Fibroblast of upper back skin (primary cell): ENCODE measurements around the gene IZUMO4.

Experiments used
- DNase-seq: peaks from one replicate; pipeline ENCODE4 v3.0.0-alpha.2; 2013

The IZUMO4 gene

DNA sequence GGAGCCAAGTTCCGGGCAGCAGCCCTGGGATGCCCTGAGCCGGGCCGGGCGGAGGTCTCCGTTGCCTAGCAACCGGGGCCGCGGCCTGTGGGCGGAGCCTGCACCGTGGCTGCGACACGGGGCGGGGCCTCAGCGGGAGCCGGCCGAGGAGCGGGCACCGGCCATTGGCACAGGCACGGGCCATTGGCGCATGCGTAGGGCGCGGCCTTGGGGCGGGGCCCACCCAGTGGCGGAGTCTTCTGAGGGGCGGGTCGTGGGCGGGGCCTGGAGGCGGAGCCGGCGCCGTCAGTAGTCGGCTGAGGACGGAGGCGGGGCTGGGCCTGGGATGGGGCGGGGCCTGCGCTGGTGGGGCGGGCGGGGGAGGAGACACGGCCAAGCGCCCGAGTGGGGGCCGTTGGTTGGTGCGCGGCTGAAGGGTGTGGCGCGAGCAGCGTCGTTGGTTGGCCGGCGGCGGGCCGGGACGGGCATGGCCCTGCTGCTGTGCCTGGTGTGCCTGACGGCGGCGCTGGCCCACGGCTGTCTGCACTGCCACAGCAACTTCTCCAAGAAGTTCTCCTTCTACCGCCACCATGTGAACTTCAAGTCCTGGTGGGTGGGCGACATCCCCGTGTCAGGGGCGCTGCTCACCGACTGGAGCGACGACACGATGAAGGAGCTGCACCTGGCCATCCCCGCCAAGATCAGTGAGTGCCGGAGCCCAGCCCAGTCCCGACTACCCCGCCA, at the start of gene IZUMO4:
IZUMO4 (plus strand) TSS at position 436 of the 723 bp plus-strand sequence; CDS start at position 467, 31 bp downstream.
- peak; percentile 96 for DNase-seq

DNA sequence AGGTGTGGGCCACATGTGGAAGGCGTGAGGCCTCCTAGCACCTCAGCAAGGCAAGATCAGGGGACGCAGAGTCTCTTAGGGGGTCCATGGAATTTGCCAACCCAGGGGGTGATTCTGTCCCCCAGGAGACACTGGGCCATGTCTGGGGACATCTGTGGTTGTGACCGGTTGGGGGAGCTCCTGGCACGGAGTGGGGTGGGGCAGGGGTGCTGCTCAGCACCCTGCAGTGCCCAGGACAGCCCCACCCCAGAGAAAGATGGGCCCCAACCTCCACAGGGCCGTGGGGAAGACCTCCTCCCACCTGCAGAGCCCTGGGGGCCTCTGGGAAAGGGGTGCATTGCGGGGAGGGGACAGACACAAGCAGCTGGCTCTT, 49.7 kb upstream of the IZUMO4 start:
- DNase-seq = no peak

GRCh38 chr19:2047449-2048103, 49.1 kb upstream of the IZUMO4 start:
- no peak for DNase-seq

- DNase-seq = no peak
Measured at GRCh38 chr19:2048104-2048958, 48.4 kb upstream of the IZUMO4 start.

DNA sequence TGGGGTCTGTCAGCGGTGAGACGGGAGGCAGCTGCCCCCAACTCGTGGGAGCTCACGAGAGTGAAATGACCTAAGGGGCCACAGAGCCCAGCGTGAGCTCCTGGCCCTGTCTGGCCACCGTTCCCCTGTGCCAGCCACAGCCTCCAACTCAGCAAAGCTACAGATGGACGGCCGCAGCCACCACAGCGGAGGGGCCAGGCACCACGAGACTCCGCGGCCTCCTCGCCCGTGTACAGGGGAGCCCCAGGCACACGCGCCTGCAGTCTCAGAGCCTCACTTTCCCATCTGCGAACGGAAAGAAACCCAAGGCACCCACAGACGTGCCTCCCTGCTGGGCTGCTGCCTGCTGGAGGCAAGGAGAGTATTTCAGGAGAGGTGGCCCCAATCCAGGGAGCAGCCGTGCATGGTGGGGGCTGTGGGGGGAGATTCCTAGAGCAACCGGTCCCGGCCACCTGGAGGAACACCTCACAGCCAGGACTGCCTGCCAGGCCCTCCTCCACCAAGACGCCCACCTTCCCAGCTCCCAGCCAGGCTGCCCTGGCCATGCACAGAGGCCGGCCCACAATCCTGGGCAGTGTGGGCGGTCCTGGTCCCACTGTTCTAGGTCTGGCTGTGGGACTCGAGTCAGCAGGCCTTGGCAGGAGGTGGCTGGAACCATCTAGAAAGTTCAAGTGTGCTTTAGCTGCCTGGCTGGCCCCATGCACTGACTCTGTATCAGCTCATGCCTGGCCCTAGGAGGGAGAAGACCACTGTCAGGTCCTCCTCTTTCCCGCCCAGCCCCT, 47.6 kb upstream of the IZUMO4 start:
- no peak for DNase-seq

DNA sequence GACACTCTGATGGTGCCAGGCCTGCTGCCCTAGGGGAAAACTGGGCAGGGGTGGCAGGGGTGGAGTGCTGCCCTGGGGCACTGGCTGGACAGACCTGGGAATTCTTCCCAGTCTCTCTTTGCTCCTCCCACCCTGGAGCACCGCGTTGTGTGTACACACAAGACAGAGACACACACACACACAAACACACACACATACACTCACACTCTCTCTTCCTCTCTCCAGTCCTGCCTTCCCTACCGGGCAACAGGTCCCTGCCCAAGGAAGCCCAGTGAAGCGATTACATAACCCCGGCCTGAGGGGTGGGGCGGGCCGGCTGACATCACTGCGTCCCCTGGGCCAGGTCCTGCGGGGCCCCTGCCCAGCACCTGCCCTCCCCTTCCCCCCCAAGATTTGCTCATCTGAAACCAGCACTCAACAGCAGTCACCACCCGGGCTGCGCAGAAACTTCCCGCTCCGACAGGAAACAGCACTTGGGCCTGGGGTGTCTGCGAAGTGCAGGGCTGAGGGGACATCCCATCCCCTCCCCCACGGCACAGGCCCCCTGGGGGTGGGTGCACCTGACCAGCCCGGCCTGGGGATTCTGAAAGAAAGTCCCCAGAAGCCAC, 46.9 kb upstream of the IZUMO4 start:
- DNase-seq = peak; percentile 39

DNA sequence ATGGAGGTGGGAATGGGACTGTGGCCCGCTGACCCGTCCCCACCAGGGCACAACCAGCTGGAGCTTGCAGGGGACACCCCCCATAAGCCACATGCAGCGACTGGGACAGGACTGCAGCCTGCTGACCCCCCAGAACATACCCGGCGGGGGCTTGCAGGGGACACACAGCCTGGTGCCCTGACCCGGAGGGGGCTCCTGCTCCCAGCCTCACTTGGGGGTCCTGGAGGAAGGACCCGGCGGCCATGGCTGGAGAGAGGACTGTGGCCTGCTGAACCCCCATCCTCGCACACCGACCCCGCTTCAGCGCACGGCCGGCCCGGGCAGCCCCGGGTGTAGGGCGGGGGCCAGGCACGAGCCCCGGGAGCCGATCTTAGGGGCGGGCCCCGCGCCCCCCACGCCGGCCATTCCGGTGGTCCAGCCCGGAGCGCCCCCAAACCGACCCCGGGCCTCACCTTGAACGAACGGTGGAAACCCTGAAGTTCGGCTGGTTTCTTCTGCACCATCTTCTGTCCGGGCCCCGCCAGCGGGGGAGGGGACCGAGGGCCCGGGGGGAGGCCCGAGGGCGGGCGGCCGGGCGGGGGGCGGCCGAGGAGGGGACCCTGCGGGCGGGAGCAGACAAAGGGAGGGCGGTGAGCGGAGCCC, 46.2 kb upstream of the IZUMO4 start:
- DNase-seq = no peak

GRCh38 chr19:2050991-2051772, 45.5 kb upstream of the IZUMO4 start, which contains the start of gene MKNK2:
Gene MKNK2, minus strand, starts transcription at chr19:2051244. Its CDS starts 393 bp downstream, at chr19:2050851.
- DNase-seq = peak; percentile 86

- DNase-seq = no peak
Measured at GRCh38 chr19:2051773-2052704, 44.7 kb upstream of the IZUMO4 start.

DNA sequence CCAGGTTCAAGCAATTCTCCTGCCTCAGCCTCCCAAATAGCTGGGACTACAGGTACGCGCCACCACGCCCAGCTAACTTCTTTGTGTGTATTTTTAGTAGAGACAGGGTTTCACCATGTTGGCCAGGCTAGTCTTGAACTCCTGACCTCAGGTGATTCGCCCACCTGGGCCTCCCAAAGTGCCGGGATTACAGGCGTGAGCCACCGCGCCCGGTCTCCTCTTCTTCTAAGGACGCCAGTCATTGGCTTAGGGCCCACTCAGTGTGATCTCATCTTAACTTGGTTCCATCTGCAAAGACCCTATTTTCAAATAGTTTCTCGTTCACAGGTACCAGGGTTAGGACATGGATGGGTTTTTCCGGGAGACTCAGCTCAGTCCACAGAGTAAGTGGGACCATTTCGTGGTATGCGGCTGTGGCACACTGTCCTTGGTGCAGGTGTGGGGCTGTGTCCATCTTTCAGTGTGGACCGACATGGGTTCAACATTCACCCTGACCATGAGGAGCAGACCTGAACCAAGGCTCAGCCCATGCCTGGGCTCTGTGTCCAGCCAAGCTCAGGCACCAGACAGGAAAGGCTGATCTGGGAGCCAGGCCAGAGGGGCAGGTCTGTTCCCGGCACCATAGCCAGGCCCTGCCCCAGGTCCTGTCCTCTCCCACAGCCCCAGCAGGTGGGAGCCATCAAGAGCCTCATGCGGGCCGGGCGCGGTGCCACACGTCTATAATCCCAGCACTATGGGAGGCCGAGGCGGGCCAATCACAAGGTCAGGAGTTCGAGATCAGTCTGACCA, 42.9 kb upstream of the IZUMO4 start:
- peak; percentile 24 for DNase-seq

DNA sequence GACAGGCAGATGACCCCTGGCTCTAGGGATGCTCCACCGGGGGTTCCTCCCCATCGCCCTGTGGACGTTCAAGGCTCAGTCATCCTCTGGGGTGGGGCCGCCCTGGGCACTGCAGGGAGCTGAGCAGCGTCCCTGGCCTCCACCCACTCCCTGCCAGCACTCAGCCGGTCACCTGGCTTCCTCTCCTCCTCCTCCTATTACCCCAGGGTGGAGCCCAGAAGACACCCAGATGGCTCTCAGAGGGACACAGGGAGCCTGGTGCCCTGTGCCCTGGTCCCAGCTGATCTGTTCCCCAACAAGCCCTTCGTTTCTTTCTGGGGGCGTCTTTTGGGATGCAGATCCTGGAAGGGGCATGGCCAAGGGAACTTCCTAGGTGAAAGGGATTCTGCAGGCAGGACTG, 42.0 kb upstream of the IZUMO4 start:
- DNase-seq = no peak

DNA sequence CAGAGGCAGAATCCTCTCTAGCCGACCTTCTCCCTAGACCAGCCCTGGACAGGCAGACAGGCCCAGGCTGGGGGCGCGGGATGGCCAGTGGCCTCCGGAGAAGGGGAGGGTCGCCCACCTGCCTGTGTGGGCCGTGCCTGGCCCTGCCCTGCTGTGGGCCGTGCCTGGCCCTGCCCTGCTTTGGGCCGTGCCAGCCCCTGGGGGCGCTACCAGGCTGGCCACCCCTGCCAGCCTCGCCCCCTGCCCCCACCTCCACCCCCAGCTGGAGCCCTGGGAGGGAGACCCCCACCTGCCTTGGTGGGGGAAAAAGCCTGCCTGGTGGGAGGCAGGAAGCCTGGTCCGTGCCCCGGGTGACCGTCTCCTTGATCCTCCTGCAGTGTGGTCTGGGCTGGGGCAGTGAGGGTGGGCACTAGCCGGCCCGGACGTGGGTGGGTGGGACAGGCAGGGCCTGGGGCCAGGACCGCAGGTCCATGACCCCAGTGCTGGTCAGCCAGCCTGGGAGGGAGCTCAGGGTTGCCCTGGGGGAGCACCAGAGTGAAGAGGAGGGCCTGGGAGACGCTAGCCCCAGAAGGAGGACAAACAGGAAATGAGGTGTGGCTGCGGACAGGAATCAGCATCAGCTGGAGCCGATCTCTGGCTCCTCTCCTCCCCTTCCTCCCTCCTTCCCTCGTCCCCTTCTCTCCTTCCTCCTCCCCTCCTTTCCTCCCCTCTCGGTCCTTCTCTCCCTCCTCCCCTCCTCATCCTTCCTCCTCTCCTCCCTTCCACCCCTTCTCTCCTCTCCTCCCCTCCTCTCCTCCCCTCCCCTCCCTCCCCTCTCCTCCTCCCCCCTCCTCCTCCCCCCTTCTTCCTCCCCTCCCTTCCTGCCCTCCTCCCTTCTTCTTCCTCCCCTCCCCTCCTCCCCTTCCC, 40.5 kb upstream of the IZUMO4 start:
- DNase-seq = peak; percentile 79

DNA sequence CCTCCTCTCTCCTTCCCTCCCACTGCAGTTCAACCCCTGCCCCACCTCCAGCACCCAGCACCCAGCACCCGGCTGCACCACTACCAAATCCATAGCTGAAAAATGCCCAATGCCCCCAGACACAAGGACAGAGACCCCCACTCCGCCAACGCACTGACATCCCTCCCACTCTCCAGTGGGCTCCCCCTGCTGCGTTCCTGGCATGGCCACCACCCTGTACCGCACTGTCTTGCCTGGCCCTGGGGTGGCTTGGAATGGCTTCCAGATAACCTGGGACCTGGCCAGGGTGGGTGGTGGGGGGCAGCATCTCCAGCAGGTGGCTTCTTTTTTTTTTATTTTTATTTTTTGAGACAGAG, 39.9 kb upstream of the IZUMO4 start:
- DNase-seq = no peak

DNA sequence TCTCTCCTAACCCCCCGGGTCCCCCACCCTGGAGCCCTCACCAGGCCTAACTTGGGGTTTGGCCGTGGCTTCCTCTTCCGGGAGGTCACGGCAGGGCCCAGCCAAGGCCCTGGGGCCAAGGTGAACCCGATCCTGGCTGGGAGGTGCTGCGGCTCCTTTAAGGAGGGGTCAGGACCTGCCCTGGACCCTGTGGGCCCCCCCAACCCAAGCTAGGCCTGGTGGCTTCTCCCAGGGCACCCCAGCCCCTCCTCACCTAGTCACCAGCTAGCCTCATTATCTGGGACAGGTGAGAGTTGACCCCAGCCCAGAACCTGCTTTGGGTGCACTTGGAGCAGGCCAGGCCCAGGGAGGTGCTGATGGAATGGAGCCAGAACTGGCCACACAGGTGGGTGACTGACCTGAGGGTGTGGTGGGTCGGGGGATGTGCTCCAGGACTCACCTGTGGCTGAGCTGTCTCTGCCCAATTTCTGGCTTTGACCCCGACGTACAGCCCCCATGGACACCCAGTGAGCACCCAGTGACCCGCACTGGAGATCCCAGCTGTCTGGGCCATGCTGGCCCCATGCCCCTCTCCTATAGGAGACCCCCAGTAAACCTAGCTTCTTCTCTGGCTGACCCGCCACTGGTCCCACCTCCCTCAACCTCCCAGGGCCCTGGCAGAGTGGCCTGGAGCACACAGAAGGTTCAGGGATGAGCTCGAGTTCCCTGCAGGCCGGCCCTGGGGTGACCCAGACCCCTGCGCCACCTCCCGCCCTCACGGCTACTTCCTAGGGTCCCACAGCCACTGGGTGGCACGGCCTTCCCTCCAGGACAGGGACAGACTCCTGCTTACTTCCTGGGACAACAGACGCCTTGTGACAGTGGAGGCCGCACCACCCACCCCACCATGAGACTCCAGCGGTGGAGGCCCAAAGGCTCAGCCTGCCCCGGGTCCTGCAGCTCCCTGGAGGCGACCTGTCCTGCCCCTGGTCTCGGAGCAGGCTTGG, 38.9 kb upstream of the IZUMO4 start:
- no peak for DNase-seq

GRCh38 chr19:2058570-2059421, 37.9 kb upstream of the IZUMO4 start:
- DNase-seq = no peak
